ENCODE data around the gene DGKE.

The DGKE gene

DNA sequence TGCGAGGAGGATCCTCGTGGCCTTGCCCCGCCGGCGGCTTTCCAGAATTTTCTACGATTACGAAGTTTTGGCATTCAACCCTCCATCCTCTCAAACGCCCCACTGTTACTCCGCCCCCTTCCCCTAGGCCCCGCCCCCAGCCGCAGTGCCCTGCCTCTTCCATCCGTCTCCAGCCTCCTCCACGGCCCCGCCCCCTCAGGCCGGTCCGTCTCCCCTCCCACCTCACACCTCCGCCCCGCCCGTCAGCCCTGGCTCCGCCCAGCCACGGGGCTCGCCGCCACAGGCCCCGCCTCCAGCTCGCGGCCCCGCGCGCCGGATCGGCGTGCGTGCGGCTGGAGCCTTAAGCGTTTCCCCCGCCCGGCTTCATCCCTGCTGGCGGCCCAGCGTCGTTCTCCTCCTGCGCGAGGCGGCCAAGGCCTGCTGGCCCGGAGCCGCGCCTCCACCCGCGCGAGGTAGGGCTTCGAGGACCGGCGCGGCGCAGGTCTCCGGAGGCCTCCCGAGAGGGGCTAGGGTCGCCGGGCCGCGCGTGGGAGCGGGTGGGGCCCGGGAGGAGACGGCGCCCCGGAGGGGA lies at the start of gene DGKE, which contains the start of gene C17orf67:
Gene DGKE (plus strand): TSS at position 343 of the 571 bp plus-strand sequence. CDS start 645 bp downstream, outside the sequence.
Gene C17orf67 (minus strand): TSS at position 112 of the 571 bp plus-strand sequence. CDS start 18,110 bp downstream, outside the sequence.
- Histone ChIP-seq H3K79me2 (ENCODE audit: insufficient read depth, low read length) (peaks cover 19% of the 10 kb centered on the region), H4K20me1 (ENCODE audit: insufficient read depth, low read length) (no peaks in the 10 kb centered on the region), H3K4me1 (ENCODE audit: insufficient read depth, low read length, severe bottlenecking) (peaks cover 59% of the 10 kb centered on the region), H3K36me3 (ENCODE audit: insufficient read depth, low read length) (peaks cover 21% of the 10 kb centered on the region; the same call in 1 of the 2 replicates), H3F3A (ENCODE audit: insufficient read depth, low read length) (no peaks in the 10 kb centered on the region), H3K4me3 (ENCODE audit: low read depth, low read length, poor library complexity, severe bottlenecking) (peak within 1 kb of the TSS; percentile 83), H3K9me3 (ENCODE audit: low read length) (no peaks in the 10 kb centered on the region), H3K9ac (ENCODE audit: low read length) (peak within 1 kb of the TSS; percentile 86), H3K27ac (ENCODE audit: low read depth, low read length, poor library complexity, severe bottlenecking) (peak within 1 kb of the TSS; percentile 30), H3K27me3 (ENCODE audit: insufficient read depth, low read length) (no peaks in the 10 kb centered on the region), H3K9me2 (ENCODE audit: low read depth, low read length) (no peaks in the 10 kb centered on the region), H3K4me2 (ENCODE audit: low read length) (peak within 1 kb of the TSS; percentile 91), H2AFZ (ENCODE audit: low read length) (peak within 1 kb of the TSS; percentile 91)
- no peak for TF ChIP-seq EZH2 (IDR thresholded peaks at IDR 0.05; ENCODE audit: borderline replicate concordance, low read length)

DNA sequence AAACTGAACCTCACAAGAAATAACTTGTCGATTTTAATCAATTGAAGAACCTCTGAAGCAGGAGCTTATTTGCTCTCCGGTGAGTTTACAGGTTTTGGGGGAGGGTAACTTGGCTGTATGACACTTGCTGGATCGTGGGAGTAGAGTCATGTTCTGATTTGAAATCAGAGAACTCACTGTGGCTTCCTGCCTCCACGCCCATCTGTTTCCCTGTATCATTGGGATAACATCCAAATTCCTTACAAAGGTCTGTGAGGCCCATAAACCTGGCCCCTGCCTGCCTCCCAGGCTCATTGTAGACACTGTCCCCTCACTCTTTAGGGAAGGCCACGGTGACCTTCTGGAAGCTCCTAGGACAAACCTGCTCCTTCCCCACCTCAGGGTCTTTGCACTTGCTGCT lies 48.5 kb upstream of the DGKE start:
- Histone ChIP-seq H3K4me2 (ENCODE audit: low read length) (no peak overlapping the region), H3K4me3 (ENCODE audit: low read depth, low read length, poor library complexity, severe bottlenecking) (no peak overlapping the region)

DNA sequence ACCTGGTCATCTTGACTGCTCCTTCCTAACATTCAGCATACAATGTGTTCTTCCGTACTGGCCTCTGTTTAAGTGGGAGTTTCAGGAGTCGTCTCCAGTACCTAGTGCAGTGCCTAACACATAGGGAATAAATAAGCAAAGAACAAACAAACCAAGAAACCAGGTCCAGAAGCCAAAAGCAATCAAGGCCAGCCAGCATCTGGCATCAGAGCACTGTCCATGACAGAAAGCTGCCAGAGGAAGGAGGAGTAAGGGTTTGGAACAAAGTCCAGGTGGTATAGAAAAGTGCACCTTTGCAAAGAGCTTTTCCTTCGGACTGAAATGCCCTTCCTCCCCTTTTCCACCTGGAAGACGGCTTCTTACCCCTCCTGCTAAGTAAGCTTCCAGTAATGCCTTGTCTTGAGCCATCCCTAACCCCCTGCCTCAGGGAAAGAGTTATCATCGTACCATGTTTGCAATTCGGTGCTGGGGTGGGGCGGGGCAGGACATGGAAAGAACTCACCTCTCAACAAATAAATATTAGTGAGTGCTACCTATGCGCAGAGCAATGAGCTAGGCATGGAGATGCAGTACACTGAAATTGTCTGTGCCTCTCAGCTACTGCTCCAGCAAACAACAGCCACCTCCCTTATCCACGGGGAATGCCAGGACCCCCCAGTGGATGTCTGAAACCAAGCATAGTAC lies 47.8 kb upstream of the DGKE start:
- Histone ChIP-seq H3K27ac (ENCODE audit: low read depth, low read length, poor library complexity, severe bottlenecking) (peak overlapping the region; percentile 78), H3K36me3 (ENCODE audit: insufficient read depth, low read length) (no peaks in the 10 kb centered on the region), H2AFZ (ENCODE audit: low read length) (no peak overlapping the region), H3F3A (ENCODE audit: insufficient read depth, low read length) (no peaks in the 10 kb centered on the region), H3K9ac (ENCODE audit: low read length) (peak overlapping the region; percentile 41), H4K20me1 (ENCODE audit: insufficient read depth, low read length) (no peaks in the 10 kb centered on the region), H3K4me2 (ENCODE audit: low read length) (peak overlapping the region; percentile 47), H3K79me2 (ENCODE audit: insufficient read depth, low read length) (no peaks in the 10 kb centered on the region), H3K4me1 (ENCODE audit: insufficient read depth, low read length, severe bottlenecking) (peaks cover 36% of the 10 kb centered on the region), H3K9me2 (ENCODE audit: low read depth, low read length) (no peaks in the 10 kb centered on the region), H3K4me3 (ENCODE audit: low read depth, low read length, poor library complexity, severe bottlenecking) (no peak overlapping the region), H3K27me3 (ENCODE audit: insufficient read depth, low read length) (no peaks in the 10 kb centered on the region), H3K9me3 (ENCODE audit: low read length) (no peaks in the 10 kb centered on the region)
- TF ChIP-seq, protein P1, sequence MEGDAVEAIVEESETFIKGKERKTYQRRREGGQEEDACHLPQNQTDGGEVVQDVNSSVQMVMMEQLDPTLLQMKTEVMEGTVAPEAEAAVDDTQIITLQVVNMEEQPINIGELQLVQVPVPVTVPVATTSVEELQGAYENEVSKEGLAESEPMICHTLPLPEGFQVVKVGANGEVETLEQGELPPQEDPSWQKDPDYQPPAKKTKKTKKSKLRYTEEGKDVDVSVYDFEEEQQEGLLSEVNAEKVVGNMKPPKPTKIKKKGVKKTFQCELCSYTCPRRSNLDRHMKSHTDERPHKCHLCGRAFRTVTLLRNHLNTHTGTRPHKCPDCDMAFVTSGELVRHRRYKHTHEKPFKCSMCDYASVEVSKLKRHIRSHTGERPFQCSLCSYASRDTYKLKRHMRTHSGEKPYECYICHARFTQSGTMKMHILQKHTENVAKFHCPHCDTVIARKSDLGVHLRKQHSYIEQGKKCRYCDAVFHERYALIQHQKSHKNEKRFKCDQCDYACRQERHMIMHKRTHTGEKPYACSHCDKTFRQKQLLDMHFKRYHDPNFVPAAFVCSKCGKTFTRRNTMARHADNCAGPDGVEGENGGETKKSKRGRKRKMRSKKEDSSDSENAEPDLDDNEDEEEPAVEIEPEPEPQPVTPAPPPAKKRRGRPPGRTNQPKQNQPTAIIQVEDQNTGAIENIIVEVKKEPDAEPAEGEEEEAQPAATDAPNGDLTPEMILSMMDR (IDR thresholded peaks at IDR 0.05; ENCODE audit: low read length): no peak
- no peak for TF ChIP-seq EZH2 (IDR thresholded peaks at IDR 0.05; ENCODE audit: borderline replicate concordance, low read length)

More for the DNA sequence above, 48.5 kb upstream of the DGKE start:
- Histone ChIP-seq H3K27me3 (ENCODE audit: insufficient read depth, low read length) (no peaks in the 10 kb centered on the region), H3K27ac (ENCODE audit: low read depth, low read length, poor library complexity, severe bottlenecking) (peak overlapping the region; percentile 21), H4K20me1 (ENCODE audit: insufficient read depth, low read length) (no peaks in the 10 kb centered on the region), H3K4me1 (ENCODE audit: insufficient read depth, low read length, severe bottlenecking) (peaks cover 43% of the 10 kb centered on the region), H3K9ac (ENCODE audit: low read length) (no peak overlapping the region), H3K9me2 (ENCODE audit: low read depth, low read length) (no peaks in the 10 kb centered on the region), H3K36me3 (ENCODE audit: insufficient read depth, low read length) (no peaks in the 10 kb centered on the region), H2AFZ (ENCODE audit: low read length) (no peak overlapping the region), H3F3A (ENCODE audit: insufficient read depth, low read length) (no peaks in the 10 kb centered on the region), H3K79me2 (ENCODE audit: insufficient read depth, low read length) (no peaks in the 10 kb centered on the region), H3K9me3 (ENCODE audit: low read length) (no peaks in the 10 kb centered on the region)
- TF ChIP-seq, protein P1 (IDR thresholded peaks at IDR 0.05; ENCODE audit: low read length): no peak
- TF ChIP-seq EZH2 (IDR thresholded peaks at IDR 0.05; ENCODE audit: borderline replicate concordance, low read length): no peak

All from OCI-LY1 (cell line).